Measurements from ENCODE around the gene ISG15. TPM values are rescaled to one million over a fixed set of nuclear protein-coding genes. Genes with fewer than 3 reads are reported as not detected.

Gene ISG15
- total and polyA plus RNA-seq, 2 of the 13 experiments (the other 11 are each of a cell fraction or from before 2014, with no cell fraction given), result 42.1 to 54.9 TPM

GRCh38 chr1:1000357-1001056 lies 12.8 kb upstream of the ISG15 start (continued):
- TF ChIP-seq ZBTB46 (CRISPR knock-in tag; IDR thresholded peaks at IDR 0.05; ENCODE audit: borderline replicate concordance) (peak; percentile 70; the same call in 1 of the 2 replicates), ZNF160 (CRISPR knock-in tag; IDR thresholded peaks at IDR 0.05) (no peak; the same call in 1 of the 2 replicates), PRDM15 (CRISPR knock-in tag; IDR thresholded peaks at IDR 0.05) (peak; percentile 22; the same call in 1 of the 2 replicates), TIGD3 (CRISPR knock-in tag; IDR thresholded peaks at IDR 0.05; ENCODE audit: borderline replicate concordance) (peak; percentile 25), TFE3 (CRISPR knock-in tag; IDR thresholded peaks at IDR 0.05) (no peak; the same call in none of the 2 replicates), ZNF460 (CRISPR knock-in tag; IDR thresholded peaks at IDR 0.05; ENCODE audit: borderline replicate concordance) (no peak; the same call in 1 of the 2 replicates), ZNF234 (CRISPR knock-in tag; conservative IDR thresholded peaks at IDR 0.05) (peak; percentile 99), CENPX (CRISPR knock-in tag; IDR thresholded peaks at IDR 0.05) (no peak), SNAI1 (CRISPR knock-in tag; IDR thresholded peaks at IDR 0.05; ENCODE audit: borderline replicate concordance) (no peak), CBFB (CRISPR knock-in tag; IDR thresholded peaks at IDR 0.05) (peak; percentile 65), ZNF207 (IDR thresholded peaks at IDR 0.05; ENCODE audit: borderline replicate concordance) (no peak), ZBED4 (CRISPR knock-in tag; IDR thresholded peaks at IDR 0.05; ENCODE audit: borderline replicate concordance) (no peak; the same call in 1 of the 2 replicates), CBX1 (IDR thresholded peaks at IDR 0.05; ENCODE audit: low read depth) (peak; percentile 19), ZNF790 (CRISPR knock-in tag; IDR thresholded peaks at IDR 0.05; ENCODE audit: borderline replicate concordance) (peak; percentile 71), ZNF296 (CRISPR knock-in tag; conservative IDR thresholded peaks at IDR 0.05) (no peak), CEBPG (CRISPR knock-in tag; IDR thresholded peaks at IDR 0.05) (peak; percentile 91), ZNF672 (CRISPR knock-in tag; IDR thresholded peaks at IDR 0.05) (no peak)

Data from HepG2 (cell line).